ENCODE measurements around the gene PPP1R9B.

PPP1R9B gene

GRCh38 chr17:50196826-50197225 lies 46.3 kb upstream of the PPP1R9B start:
- TF ChIP-seq SIN3A (IDR thresholded peaks at IDR 0.05; ENCODE audit: borderline replicate concordance, insufficient read depth, low read length) = no peak
- TF ChIP-seq FOXP2 (optimal IDR thresholded peaks at IDR 0.05; ENCODE audit: borderline replicate concordance, extremely low read depth, extremely low read length, insufficient read depth) = no peak
- no peak for TF ChIP-seq TAF1 (IDR thresholded peaks at IDR 0.05; ENCODE audit: borderline replicate concordance, insufficient read depth, low read length)
- TF ChIP-seq POLR2AphosphoS5 (IDR thresholded peaks at IDR 0.05; ENCODE audit: low read depth, low read length) = no peak
- TF ChIP-seq, protein P1, sequence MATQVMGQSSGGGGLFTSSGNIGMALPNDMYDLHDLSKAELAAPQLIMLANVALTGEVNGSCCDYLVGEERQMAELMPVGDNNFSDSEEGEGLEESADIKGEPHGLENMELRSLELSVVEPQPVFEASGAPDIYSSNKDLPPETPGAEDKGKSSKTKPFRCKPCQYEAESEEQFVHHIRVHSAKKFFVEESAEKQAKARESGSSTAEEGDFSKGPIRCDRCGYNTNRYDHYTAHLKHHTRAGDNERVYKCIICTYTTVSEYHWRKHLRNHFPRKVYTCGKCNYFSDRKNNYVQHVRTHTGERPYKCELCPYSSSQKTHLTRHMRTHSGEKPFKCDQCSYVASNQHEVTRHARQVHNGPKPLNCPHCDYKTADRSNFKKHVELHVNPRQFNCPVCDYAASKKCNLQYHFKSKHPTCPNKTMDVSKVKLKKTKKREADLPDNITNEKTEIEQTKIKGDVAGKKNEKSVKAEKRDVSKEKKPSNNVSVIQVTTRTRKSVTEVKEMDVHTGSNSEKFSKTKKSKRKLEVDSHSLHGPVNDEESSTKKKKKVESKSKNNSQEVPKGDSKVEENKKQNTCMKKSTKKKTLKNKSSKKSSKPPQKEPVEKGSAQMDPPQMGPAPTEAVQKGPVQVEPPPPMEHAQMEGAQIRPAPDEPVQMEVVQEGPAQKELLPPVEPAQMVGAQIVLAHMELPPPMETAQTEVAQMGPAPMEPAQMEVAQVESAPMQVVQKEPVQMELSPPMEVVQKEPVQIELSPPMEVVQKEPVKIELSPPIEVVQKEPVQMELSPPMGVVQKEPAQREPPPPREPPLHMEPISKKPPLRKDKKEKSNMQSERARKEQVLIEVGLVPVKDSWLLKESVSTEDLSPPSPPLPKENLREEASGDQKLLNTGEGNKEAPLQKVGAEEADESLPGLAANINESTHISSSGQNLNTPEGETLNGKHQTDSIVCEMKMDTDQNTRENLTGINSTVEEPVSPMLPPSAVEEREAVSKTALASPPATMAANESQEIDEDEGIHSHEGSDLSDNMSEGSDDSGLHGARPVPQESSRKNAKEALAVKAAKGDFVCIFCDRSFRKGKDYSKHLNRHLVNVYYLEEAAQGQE (IDR thresholded peaks at IDR 0.05; ENCODE audit: insufficient read depth in 1 of 2, low read depth in 2 of 2, low read length in 2 of 2) = no peak

- no peak for TF ChIP-seq SIN3A (IDR thresholded peaks at IDR 0.05; ENCODE audit: borderline replicate concordance, insufficient read depth, low read length)
- no peak for TF ChIP-seq FOXP2 (optimal IDR thresholded peaks at IDR 0.05; ENCODE audit: borderline replicate concordance, extremely low read depth, extremely low read length, insufficient read depth)
- no peak for TF ChIP-seq POLR2AphosphoS5 (IDR thresholded peaks at IDR 0.05; ENCODE audit: low read depth, low read length)
- TF ChIP-seq, protein P1 (IDR thresholded peaks at IDR 0.05; ENCODE audit: insufficient read depth in 1 of 2, low read depth in 2 of 2, low read length in 2 of 2) = no peak
- no peak for TF ChIP-seq TAF1 (IDR thresholded peaks at IDR 0.05; ENCODE audit: borderline replicate concordance, insufficient read depth, low read length)
Measured at GRCh38 chr17:50196036-50196435, 45.6 kb upstream of the PPP1R9B start.

DNA sequence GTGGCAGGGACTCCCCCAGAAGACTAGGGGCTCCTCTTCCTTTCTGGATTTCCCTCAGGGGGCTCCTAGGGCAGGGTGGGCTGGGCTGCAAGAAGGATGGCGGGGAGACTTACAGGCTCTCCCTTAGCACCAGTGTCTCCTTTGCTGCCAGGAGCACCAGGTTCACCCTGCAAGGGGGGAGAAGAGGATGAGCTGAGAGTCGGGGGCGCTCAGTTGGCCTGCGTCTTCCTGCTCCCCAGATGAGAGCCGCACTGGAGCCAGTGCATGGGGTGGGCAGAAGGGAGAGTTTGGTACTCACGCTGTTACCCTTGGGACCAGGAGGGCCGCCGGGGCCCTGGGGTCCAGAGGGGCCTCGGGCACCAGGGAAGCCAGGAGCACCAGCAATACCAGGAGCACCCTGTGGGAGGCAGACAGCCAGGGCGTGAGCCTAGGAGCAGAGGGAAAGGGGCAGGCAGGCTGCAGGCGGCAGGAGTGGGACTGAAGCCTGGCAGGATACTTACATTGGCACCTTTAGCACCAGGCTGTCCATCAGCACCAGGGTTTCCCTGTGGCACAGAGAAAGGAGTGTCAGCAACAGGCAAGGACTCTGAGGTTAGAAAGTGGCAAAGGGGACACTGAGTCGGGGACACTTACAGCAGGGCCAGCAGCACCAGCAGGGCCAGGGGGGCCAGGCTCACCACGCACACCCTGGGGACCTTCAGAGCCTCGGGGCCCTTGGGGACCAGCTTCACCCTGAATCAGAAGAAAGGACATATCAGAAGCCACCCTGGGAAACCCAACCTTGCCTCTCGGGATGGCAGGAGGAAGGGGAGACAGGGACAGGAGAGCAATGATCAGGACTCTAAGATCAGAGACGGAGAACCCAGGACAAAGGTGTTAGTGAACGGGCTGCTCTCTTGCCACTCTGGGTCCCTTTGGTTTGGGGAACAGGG lies 44.7 kb upstream of the PPP1R9B start:
- TF ChIP-seq FOXP2 (optimal IDR thresholded peaks at IDR 0.05; ENCODE audit: borderline replicate concordance, extremely low read depth, extremely low read length, insufficient read depth) = no peak
- no peak for TF ChIP-seq SIN3A (IDR thresholded peaks at IDR 0.05; ENCODE audit: borderline replicate concordance, insufficient read depth, low read length)

DNA sequence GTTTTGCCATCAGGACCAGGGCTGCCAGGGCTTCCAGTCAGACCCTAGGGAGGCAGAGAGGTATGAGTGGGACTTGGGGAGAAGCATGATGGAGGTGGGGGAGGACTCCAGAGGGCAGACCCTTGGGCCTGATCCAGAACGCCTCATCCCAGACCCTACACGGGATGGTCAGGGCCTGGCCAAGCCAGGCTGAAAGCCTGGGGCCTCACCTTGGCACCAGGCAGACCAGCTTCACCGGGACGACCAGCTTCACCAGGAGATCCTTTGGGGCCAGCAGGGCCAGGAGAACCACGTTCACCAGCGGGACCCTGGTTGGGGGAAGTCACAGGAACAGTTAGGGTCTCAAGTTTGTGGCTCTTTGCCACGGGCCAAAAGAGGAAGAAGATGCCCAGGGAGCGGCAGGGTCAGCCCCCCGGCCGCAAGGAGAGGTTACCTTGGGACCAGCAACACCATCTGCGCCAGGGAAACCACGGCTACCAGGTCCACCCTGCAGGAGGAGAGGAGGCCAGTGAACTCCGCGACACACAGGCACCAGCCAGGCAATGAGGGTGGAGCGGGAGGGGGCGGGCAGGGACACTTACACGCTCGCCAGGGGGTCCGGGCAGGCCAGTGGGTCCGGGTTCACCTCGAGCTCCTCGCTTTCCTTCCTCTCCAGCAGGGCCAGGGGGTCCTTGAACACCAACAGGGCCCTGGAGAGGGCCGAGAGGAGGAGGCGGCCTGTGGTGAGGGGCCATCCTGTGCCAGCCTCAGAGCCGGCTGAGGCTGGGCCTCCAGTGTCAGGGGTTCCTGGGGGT lies 43.9 kb upstream of the PPP1R9B start:
- no peak for TF ChIP-seq TAF1 (IDR thresholded peaks at IDR 0.05; ENCODE audit: borderline replicate concordance, insufficient read depth, low read length)
- TF ChIP-seq, protein P1 (IDR thresholded peaks at IDR 0.05; ENCODE audit: insufficient read depth in 1 of 2, low read depth in 2 of 2, low read length in 2 of 2) = no peak
- TF ChIP-seq SIN3A (IDR thresholded peaks at IDR 0.05; ENCODE audit: borderline replicate concordance, insufficient read depth, low read length) = no peak
- no peak for TF ChIP-seq POLR2AphosphoS5 (IDR thresholded peaks at IDR 0.05; ENCODE audit: low read depth, low read length)
- no peak for TF ChIP-seq FOXP2 (optimal IDR thresholded peaks at IDR 0.05; ENCODE audit: borderline replicate concordance, extremely low read depth, extremely low read length, insufficient read depth)

DNA sequence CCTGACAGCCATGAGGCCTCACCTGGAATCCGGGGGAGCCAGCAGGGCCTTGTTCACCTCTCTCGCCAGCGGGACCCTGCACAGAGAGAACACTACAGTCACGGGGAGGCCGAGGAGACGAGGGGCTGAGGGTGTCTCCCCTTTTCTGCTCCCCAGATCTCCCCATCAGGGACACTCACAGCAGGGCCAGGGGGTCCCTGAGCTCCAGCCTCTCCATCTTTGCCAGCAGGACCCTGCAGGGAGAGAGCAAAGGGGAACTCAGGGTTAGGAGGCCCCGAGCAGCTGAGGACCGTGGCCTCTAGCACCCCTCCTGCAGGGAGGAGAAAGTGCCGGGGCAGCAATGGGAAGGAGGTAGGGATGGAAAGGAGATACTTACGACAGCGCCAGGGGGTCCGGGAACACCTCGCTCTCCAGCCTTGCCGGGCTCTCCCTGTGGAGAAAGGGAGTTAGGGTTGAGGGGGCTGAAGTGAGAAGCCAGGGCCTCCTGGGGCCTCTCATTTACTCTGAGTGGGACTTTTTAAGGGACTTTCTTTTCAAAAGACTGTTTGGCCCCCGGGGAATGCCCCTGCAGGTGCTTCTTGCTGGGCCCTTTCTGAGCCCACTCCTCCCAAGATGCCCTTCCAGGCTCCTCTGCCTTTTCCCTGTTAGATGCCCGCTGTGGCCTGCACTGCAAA lies 42.3 kb upstream of the PPP1R9B start:
- TF ChIP-seq TAF1 (IDR thresholded peaks at IDR 0.05; ENCODE audit: borderline replicate concordance, insufficient read depth, low read length) = no peak
